ENCODE data around the gene DMTF1. TPM values are rescaled to one million over a fixed set of nuclear protein-coding genes. Genes with fewer than 3 reads are reported as not detected.

The DMTF1 gene
- total RNA-seq, 1 donor from 2014 or later, result 149 TPM

DNA sequence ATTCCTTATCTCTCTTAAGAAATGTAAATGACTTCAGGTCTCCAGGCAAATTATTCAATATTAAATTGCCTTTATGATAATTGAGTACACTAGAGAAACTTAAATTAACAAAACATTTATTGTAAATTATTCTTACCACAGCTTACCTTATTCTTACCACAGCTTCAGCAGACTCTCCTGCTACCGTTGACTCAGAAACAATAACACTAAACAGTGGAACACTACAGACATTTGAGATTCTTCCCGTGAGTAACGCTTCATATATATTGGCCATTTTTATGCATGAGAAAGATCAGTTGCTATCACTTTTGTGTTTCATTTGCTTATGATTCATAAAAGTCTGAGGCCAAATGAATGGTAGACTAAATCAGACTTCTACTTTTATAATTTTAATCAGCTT is 38.5 kb downstream of the DMTF1 start:
- TF ChIP-seq, protein P1, sequence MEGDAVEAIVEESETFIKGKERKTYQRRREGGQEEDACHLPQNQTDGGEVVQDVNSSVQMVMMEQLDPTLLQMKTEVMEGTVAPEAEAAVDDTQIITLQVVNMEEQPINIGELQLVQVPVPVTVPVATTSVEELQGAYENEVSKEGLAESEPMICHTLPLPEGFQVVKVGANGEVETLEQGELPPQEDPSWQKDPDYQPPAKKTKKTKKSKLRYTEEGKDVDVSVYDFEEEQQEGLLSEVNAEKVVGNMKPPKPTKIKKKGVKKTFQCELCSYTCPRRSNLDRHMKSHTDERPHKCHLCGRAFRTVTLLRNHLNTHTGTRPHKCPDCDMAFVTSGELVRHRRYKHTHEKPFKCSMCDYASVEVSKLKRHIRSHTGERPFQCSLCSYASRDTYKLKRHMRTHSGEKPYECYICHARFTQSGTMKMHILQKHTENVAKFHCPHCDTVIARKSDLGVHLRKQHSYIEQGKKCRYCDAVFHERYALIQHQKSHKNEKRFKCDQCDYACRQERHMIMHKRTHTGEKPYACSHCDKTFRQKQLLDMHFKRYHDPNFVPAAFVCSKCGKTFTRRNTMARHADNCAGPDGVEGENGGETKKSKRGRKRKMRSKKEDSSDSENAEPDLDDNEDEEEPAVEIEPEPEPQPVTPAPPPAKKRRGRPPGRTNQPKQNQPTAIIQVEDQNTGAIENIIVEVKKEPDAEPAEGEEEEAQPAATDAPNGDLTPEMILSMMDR (IDR thresholded peaks at IDR 0.05; ENCODE audit: unreplicated experiment), result no peak
- Mint-ChIP-seq H3K4me3 (no peak overlapping the region), H3K9me3 (no peaks in the 10 kb centered on the region), H3K36me3 (peaks cover 40% of the 10 kb centered on the region), H3K27me3 (ENCODE audit: low read depth) (no peaks in the 10 kb centered on the region), H3K4me1 (no peaks in the 10 kb centered on the region), H3K27ac (no peak overlapping the region)
- no peak for DNase-seq (ENCODE audit: low spot score in 2 of 2, unreplicated experiment in 2 of 2)

DNA sequence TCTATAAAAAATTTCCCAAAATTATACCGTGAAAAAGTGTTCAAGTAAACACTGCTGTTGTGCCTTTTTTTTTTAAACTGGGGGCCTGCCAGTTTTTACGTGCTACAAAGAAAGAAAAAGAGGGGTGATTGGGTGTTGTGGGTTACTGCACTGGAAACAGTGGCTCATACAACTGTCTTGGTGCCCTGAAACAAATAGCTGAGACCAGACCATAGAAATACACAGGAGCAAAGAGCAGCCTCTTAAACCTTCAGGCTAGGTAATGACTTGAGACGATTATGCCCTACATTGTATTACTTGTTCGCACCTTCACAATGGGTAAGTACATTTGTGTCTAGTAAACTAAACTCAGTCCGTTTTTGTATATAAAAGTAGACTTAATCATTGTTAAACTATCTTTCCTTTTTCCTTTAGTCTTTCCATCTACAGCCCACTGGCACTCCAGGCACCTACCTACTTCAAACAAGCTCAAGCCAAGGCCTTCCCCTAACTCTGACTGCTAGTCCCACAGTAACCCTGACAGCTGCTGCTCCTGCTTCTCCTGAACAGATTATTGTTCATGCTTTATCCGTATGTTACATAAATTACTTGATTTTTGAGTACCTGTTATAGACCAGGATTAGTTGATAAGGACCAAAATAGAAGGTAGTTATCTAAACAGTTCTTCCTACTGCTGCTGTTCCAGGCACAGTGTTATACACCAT is 40.7 kb downstream of the DMTF1 start:
- H3K4me3 Mint-ChIP-seq, result no peak overlapping the region

DNA sequence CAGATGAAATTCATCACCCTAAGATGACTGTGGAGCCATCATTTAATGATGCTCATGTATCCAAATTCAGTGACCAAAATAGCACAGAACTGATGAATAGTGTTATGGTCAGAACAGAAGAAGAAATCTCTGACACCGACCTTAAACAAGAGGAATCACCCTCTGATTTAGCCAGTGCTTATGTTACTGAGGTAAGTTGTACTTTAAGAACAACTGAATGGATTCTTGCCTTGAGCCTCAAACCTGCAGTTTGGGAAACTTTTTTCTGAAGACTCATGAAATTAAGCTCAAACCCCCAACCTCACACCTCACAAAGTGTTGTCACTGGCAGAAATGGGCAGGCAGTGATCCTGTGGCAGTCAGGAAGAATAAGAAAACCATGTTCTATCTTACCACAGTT is 41.7 kb downstream of the DMTF1 start:
- Mint-ChIP-seq H3K36me3 (peaks cover 48% of the 10 kb centered on the region), H3K9me3 (no peaks in the 10 kb centered on the region), H3K27me3 (ENCODE audit: low read depth) (no peaks in the 10 kb centered on the region), H3K27ac (peak overlapping the region; percentile 16), H3K4me1 (no peaks in the 10 kb centered on the region), H3K4me3 (no peak overlapping the region)
- DNase-seq (ENCODE audit: low spot score in 2 of 2, unreplicated experiment in 2 of 2), result no peak
- TF ChIP-seq, protein P1 (IDR thresholded peaks at IDR 0.05; ENCODE audit: unreplicated experiment), result no peak

More for the DNA sequence above, 40.7 kb downstream of the DMTF1 start:
- Mint-ChIP-seq H3K27ac (no peak overlapping the region), H3K36me3 (peaks cover 48% of the 10 kb centered on the region), H3K9me3 (no peaks in the 10 kb centered on the region), H3K27me3 (ENCODE audit: low read depth) (no peaks in the 10 kb centered on the region), H3K4me1 (no peaks in the 10 kb centered on the region)
- DNase-seq (ENCODE audit: low spot score in 2 of 2, unreplicated experiment in 2 of 2), result no peak
- TF ChIP-seq, protein P1 (IDR thresholded peaks at IDR 0.05; ENCODE audit: unreplicated experiment), result no peak

DNA sequence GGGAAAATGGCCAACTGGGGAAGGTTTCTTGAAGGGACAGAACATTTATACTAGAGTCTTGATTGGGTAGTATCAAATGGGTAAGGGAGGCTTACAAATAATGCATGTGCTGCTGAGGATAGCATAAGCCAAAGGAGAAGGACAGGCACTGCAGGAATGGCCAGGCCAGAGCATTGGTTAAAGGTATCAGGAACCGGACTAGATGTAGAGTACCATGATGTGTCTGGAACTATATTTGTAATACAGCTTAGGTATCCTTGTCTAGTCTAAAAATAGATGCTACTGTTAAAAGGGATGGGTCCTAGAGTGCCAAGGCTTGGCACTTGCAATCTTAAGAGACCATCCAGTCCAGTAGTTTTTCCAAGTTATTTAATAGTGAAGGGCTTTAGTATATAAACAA is 47.0 kb downstream of the DMTF1 start:
- peaks cover 15% of the 10 kb centered on the region for H3K9me3 Mint-ChIP-seq
- TF ChIP-seq, protein P1 (IDR thresholded peaks at IDR 0.05; ENCODE audit: unreplicated experiment), result no peak
- H3K36me3 Mint-ChIP-seq, result peaks cover 63% of the 10 kb centered on the region
- no peaks in the 10 kb centered on the region for H3K27me3 Mint-ChIP-seq (ENCODE audit: low read depth)
- no peak overlapping the region for H3K27ac Mint-ChIP-seq
- H3K4me3 Mint-ChIP-seq, result no peak overlapping the region
- DNase-seq (ENCODE audit: low spot score in 2 of 2, unreplicated experiment in 2 of 2), result no peak
- H3K4me1 Mint-ChIP-seq, result no peaks in the 10 kb centered on the region

DNA sequence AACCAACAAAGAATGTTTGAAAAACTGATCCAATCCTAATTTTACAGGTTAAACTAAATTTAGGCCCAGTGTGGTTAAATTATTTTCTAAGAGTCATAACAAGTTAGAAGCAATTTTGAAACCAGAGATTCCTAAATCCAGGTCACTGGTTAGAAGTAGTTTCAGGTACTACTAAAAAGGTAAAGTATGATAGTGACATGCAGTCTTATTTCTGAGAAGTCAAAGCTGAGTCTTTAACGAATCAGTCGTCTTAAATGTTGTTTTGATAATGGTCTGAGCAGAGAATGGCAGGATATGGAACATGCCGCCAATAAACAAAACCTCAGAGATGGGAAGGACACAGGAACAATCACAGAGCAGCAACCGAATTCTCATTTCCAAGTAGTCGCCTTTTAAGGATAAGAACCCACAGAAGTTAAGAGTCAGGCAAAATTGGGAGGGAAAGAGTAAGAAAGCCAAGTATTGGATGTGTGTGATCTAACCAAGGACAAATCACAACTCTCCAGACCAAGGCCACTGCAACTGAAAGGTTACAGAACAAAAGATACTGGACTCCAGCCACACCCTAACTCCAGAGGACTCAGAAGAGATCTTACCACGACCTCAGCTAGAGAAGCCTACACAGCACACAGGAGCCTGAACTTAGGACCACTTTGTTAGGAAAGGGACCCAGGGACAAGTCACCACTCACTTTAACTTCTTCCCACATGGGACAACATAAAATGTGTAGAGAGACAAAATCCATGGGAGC is 47.6 kb downstream of the DMTF1 start:
- peaks cover 17% of the 10 kb centered on the region for H3K9me3 Mint-ChIP-seq
- no peak for DNase-seq (ENCODE audit: low spot score in 2 of 2, unreplicated experiment in 2 of 2)
- TF ChIP-seq, protein P1 (IDR thresholded peaks at IDR 0.05; ENCODE audit: unreplicated experiment), result no peak
- H3K4me3 Mint-ChIP-seq, result no peak overlapping the region
- H3K36me3 Mint-ChIP-seq, result peaks cover 64% of the 10 kb centered on the region
- H3K27me3 Mint-ChIP-seq (ENCODE audit: low read depth), result no peaks in the 10 kb centered on the region
- H3K27ac Mint-ChIP-seq, result no peak overlapping the region
- H3K4me1 Mint-ChIP-seq, result no peaks in the 10 kb centered on the region
